GM18873 (cell line): ENCODE data around the gene EPG5.
"Not testable (repeated sequence)": the region's sequence is repeated elsewhere in the genome, so short reads cannot be mapped to it uniquely, and the experiment has no call there.

Source experiments
- ATAC-seq: cut with Tn5 transposase; IDR thresholded peaks from one replicate; pipeline ENCODE4 v1.9.1; 2021; ENCODE audit warnings: mild to moderate bottlenecking, moderate library complexity, moderate number of reproducible peaks; ENCODE audit not compliant: unreplicated experiment, low FRiP score

Gene EPG5

DNA sequence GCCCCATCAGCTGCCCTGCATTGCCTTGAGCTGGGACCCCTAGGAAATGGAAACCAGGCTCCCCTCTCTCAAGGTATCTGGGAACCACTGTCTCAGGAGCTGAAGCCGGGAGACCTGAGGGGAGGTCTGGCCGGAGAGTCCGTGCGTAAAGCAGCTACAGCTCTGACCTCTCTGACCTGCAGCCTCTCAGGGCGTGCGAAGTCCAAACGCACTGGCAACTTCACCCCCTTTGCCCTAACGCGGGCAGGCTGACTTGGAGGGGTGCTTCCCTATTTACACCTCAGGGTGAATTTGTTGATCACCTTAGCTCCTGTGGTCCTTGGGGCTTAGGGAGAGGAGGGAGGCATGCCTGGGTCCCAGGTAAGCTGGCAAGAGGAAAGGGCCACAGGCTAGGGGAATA, 124.1 kb downstream of the EPG5 start:
- no peak for ATAC-seq

DNA sequence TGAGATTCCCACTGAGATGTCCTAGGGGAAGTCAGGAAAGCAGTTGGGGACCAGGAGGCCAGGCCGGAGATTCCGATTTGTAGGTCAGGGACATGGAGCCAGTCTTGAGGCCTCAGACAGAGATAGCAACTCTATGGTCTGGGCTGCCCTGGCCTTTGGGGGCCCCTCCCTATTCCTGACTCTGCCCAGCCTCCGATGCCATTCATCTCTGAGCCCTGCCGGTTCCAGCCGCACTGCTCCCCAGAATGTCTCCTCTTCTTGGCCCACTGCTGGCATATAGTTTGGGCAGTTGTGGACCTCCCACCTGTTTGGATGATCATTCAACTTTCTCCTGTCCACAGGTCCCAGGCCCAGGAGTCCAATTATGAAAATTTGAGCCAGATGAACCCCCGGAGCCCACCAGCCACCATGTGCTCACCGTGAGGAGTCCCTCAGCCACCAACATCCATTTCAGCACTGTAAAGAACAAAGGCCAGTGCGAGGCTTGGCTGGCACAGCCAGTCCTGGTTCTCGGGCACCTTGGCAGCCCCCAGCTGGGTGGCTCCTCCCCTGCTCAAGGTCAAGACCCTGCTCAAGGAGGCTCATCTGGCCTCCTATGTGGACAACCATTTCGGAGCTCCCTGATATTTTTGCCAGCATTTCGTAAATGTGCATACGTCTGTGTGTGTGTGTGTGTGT, 125.2 kb downstream of the EPG5 start:
- no peak for ATAC-seq

DNA sequence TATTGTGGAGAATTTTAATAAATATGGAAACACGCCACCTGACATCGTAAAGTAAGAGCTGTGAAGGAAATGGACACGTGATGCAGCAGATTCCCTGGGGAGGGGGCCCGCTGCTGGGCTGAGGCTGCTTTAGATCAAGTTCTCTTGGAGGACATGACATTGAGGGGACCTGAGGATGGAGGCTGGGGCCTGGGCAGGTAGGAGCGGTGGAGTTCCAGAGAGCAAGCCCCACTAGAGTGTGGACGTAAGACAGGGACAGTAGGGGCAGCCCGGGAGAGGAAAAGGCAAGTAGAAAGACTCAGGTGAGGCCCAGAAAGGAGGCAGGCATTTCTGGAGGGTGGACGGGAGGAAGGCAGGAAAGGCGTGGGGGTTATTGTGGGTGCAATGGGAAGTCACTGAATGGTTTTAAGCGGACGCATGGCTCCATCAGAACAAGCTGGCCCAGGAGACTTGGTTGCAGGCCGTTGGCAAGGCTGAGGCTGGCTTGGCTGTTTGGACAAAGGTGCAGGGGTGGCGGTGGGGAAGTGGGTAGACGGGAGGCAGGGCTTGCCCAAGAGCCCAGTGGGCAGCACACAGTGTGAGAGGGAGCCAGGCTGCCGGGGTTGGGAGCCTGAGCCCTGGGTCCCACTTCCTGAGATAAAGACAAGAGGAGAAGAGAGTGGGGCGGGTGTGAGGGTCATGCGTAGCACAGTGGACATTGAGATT, 125.9 kb downstream of the EPG5 start:
- ATAC-seq = no peak

GRCh38 chr18:45839414-45840395, 127.4 kb downstream of the EPG5 start:
- no peak for ATAC-seq

DNA sequence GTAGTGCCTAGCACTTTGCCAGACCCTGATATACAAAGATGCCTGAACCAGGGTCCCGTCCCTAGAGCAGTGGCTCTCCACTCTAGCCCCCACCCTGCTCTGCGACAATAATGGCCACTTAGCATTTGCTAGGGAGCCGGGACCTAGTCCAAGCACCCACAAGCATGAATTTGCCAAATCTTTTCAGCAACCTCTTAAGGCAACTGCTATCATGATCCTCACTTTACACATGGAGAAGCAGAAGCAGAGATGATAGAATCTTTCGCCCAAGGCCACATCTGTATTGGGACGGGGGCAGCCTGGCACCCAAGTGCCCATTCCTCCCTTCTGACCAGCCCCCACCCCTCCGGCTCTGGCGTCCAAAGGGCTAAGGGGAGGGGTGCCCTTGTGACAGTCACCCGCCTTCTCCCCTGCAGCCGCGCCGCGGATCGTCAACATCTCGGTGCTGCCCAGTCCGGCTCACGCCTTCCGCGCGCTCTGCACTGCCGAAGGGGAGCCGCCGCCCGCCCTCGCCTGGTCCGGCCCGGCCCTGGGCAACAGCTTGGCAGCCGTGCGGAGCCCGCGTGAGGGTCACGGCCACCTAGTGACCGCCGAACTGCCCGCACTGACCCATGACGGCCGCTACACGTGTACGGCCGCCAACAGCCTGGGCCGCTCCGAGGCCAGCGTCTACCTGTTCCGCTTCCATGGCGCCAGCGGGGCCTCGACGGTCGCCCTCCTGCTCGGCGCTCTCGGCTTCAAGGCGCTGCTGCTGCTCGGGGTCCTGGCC, 128.6 kb downstream of the EPG5 start:
- no peak for ATAC-seq

- ATAC-seq = no peak
Measured at GRCh38 chr18:45837283-45838070, 129.7 kb downstream of the EPG5 start.

DNA sequence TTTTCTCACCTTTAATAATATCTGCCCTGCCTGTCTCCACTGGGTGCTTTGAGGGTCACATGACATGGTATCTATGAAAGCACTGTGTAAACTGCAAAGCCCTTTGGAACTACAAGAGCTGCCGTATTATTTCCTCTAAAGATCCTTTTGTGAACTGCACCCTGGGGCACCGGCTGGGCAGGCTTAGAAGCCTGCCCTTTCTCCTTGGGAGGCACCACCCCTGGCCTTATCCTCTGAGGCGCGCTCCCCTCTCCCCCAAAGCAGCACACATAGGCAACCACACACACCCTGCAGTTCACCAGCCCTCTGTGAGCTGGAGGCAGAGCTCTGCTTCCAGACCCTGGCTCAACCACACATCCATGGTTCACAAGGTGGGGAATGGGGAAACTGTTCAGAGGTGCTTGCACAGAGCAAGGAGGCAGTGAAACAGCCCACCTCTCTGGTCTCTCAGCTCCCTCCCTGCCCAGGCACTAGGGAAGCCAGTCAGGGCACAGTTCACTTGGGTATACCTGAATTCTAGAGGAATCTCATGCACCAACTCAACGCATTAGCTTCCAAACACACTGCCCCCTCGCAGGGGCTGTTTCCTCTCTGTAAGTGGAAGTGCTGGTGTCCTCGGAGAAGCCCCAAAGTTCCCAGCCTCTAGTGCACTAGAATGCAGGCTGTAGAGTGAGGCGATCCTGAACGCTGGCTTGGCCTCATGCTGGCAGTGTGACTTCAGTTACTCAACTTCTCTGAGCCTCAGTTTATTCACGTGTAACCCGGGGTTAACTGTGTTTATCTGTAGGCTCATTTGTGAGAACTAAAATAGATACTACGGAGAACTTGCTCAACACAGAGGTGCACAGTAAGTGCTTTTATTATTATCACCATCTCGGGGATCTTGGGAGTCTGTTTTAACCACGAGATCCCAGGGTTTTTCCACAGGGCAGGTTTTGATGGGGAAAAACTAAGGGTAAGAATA, 130.6 kb downstream of the EPG5 start:
- no peak for ATAC-seq

GRCh38 chr18:45835057-45835636, 132.0 kb downstream of the EPG5 start:
- no peak for ATAC-seq

DNA sequence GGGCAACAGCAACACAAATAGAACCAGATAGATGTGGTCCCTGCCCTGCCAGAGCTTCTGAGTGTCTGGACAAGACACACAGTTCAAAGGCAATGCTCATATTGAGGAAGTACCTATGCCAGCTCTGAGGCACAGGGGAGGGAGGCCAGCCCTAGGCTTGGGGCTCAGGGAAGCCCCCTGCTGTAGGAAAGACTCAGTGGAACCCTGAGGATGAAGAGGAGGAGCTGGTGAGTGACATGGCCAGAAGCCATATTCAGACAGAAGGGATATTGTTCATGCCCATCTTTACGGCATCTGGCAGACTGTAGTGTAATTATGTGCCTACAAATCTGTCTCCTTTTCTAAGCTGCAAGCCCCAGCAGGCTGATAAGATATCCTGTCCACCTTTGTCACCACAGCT, 132.8 kb downstream of the EPG5 start:
- no peak for ATAC-seq

DNA sequence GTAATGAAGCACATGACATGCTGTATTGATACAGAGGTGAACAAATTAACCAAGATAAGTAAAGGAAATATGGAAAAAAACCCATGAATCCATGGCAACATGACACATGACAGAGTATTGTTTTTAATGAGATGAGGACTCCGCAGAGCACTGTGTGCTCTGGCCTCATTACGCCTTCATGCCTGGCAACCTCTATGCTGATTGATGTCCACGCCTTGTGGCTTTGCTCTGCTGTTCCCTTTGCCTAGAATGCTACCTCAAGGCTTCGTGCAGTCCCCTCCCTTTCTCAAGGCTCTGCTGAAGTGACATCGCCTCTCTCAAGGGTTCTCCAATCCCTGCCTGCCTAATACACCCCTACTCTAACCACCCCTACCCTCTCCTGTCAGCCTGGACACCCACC, 133.3 kb downstream of the EPG5 start:
- ATAC-seq = no peak

DNA sequence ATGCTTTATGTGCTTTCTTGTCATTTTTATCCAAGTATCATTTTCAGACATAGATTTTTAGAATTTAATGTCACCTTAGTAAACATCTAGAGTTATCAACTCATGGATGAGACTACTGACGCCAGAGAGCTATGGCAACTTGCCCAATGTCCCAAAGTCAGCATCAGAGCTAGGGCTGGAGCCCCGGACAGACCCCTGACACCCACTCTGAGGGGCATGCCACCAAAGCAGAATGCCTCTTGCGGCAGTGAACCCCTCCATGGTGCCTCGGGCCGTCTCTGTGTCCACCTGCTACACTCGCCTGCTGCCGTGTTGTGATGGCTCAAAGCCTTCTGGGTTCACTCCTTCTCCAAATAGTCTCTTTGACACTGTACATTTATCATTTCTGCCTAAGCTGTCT, 136.2 kb downstream of the EPG5 start:
- no peak for ATAC-seq

DNA sequence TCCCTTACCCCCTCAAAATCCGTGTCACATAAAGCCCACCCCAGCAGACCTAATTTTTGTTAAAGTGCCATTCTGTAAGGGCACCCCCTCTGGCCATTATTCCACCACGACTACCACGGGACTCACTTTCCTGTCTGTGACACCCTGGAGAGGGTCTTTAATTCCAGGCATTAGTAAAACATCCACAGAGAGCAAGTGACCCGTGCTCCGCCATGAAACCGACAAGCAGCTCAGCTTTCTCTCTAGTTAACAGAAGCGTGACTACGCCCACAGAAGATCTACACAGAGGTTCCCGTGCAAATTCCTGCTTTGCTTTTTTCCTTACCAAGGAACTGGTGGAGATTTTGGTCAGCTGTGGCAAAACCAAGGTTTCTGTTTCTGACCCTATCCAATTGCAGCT, 137.3 kb downstream of the EPG5 start:
- no peak for ATAC-seq

DNA sequence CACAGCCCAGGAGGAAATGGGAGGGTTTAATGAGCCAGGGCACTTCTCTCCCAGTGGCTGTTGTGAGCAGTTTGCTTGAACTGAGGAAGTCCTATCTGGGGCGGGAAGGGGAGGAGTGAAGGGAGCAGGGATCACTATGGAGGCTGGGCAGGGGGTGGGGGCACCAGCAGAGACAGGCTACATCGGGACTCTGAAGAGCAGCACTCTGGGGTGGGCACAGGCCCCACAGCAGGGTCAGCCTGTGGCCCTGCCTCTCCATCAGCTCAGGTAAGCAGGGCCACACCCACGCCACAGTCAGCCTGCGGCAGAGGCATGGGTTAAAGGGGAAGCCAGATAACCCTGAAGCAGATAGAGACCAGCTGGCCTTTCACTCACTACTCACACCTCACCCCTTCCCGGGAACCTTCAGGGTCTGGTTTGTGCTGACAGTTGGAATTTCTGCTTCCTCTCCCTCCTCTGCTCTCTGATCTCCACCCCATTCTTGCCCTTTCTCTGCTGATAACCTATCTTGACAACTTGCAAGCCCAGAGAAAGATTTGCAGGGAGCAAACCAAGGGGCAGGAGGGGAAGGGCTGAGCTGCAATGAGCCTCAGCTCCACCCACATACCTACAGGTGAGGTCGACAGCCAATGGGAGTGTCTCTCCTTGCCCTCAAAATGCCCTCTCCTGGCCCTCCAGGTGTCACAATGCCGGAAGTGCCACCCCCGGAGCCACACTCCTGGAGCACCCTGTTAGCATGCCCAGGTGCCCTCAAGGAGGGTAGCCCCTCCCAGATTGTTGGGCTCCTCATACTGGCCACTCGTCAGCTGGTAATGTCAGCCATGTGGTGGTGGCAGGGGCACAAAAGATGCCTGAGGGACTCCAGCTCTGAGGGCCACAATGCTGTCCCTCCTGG, 138.0 kb downstream of the EPG5 start:
- no peak for ATAC-seq

- not testable (repeated sequence) for ATAC-seq
Measured at GRCh38 chr18:45826716-45827115, 140.4 kb downstream of the EPG5 start.

DNA sequence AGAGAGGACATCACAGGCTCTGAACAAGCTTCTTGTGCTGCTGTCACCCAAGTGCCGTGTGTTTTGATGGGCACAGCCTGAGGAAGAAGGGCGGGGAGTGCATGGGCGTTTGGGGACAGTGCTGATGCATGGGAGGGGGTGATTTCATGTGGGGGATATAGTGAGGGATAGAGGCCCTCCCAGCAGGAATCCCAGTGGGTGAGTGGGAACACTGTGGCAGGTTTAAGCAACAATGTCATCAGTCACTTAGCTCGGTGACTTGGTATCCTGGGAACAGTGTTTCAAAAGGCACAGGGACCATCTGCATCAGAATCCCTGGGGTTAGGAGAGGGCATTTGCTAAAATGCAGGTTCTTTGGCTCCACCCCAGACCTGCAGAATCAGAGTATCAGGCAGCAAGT, 141.0 kb downstream of the EPG5 start:
- ATAC-seq = no peak

DNA sequence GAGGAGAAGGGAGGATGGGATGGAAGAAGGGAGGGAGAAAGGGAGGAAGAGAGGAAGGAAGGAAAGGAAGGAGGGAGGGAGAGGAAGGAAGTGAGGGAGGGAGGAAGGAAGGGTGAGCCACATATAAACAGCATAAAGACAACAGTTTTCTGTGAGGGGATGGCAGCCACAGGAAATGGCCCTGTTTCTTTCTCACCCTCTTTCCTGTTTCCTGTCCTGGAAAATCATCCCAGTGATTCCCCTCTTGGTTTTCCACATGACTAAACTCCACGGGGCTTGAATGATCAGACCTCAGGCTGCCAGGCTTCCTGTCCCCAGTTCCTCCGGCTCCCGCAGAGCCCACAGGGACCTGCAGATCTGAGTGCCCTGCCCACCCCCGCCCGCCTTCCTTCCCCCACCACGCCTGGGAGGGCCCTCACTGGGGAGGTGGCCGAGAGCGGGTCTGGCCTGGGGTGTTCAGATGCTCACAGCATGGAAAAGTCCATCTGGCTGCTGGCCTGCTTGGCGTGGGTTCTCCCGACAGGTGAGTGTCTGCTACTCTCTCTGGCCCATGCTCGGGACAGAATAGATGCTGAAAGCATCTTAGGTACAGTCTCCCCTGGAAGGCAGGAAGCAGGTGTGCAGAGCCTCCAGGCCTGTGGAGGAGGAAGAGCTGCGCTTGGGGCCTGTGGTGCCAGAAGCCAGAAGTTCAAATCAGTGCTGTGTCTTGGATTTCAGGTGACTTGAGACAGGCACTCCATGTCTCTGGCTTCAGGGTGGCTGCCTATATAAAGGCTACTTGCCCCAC, 141.7 kb downstream of the EPG5 start, which contains the start of gene SIGLEC15:
Gene SIGLEC15 (plus strand): TSS at position 418 of the 787 bp plus-strand sequence. CDS start 54 bp downstream, at position 472.
- no peak for ATAC-seq
